Progenitor cell of endocrine pancreas (in vitro differentiated cells): Measurements from ENCODE around the gene ST7. TPM values are rescaled to one million over a fixed set of nuclear protein-coding genes. Genes with fewer than 3 reads are reported as not detected.

Source experiments
- DNase-seq: peaks from one replicate; pipeline ENCODE4 v3.0.0; 2021; ENCODE audit warnings: low spot score; ENCODE audit not compliant: unreplicated experiment
- H3K27ac Mint-ChIP-seq: 2 replicates; pipeline ENCODE4 v1.8.0; 2021; ENCODE audit warnings: mild to moderate bottlenecking, moderate library complexity, mixed read lengths
- H3K27me3 Mint-ChIP-seq: 2 replicates; pipeline ENCODE4 v1.8.0; 2021; ENCODE audit warnings: mixed read lengths
- H3K36me3 Mint-ChIP-seq: 2 replicates; pipeline ENCODE4 v1.8.0; 2022; ENCODE audit warnings: mixed read lengths; ENCODE audit not compliant: insufficient read depth
- H3K4me1 Mint-ChIP-seq: 2 replicates; pipeline ENCODE4 v1.8.0; 2021; ENCODE audit warnings: low read depth, mixed read lengths
- H3K4me3 Mint-ChIP-seq: 2 replicates; pipeline ENCODE4 v1.8.0; 2021; ENCODE audit warnings: low read depth, mild to moderate bottlenecking, moderate library complexity, mixed read lengths
- H3K9me3 Mint-ChIP-seq: 2 replicates; pipeline ENCODE4 v1.8.0; 2021; ENCODE audit warnings: low read depth, mixed read lengths
- total RNA-seq: library from RNA; stranded (reverse); gene quantifications from 2 replicates; pipeline ENCODE4 v1.2.1, GENCODE V29; 2021
- TF ChIP-seq, protein P1 (sequence below): fragments of 200-600 bp; sonication (generic); IDR thresholded peaks from one replicate; pipeline ENCODE4 v1.5.0; 2021; ENCODE audit warnings: antibody characterized with exemption, mild to moderate bottlenecking; ENCODE audit not compliant: unreplicated experiment

Gene ST7
- total RNA-seq, 1 donor from 2014 or later, result 24.8 TPM

DNA sequence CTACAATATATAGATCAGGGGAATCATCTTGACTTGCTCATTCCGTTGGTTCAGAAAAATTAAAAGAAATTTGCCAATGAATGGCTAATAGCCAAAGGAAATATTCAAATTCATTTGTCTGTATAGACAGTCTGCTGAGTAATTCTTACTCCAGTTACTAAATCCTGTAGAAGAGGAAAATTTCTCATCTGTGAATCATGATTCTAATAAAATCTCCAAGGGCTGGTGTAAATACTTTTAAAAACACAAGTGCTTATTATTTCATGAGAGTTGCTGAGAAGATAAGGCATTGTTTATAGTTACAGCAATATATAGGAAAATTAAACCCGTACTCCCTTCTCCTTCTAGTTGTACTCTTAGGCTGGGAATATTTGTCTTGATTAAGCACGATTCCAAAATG, 316.6 kb downstream of the ST7 start:
- Mint-ChIP-seq H3K27me3 (peaks cover 9% of the 10 kb centered on the region), H3K27ac (no peak overlapping the region), H3K4me1 (peaks cover 4% of the 10 kb centered on the region), H3K36me3 (no peaks in the 10 kb centered on the region), H3K4me3 (no peak overlapping the region), H3K9me3 (no peaks in the 10 kb centered on the region)
- DNase-seq, result no peak
- TF ChIP-seq, protein P1, sequence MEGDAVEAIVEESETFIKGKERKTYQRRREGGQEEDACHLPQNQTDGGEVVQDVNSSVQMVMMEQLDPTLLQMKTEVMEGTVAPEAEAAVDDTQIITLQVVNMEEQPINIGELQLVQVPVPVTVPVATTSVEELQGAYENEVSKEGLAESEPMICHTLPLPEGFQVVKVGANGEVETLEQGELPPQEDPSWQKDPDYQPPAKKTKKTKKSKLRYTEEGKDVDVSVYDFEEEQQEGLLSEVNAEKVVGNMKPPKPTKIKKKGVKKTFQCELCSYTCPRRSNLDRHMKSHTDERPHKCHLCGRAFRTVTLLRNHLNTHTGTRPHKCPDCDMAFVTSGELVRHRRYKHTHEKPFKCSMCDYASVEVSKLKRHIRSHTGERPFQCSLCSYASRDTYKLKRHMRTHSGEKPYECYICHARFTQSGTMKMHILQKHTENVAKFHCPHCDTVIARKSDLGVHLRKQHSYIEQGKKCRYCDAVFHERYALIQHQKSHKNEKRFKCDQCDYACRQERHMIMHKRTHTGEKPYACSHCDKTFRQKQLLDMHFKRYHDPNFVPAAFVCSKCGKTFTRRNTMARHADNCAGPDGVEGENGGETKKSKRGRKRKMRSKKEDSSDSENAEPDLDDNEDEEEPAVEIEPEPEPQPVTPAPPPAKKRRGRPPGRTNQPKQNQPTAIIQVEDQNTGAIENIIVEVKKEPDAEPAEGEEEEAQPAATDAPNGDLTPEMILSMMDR, result no peak

DNA sequence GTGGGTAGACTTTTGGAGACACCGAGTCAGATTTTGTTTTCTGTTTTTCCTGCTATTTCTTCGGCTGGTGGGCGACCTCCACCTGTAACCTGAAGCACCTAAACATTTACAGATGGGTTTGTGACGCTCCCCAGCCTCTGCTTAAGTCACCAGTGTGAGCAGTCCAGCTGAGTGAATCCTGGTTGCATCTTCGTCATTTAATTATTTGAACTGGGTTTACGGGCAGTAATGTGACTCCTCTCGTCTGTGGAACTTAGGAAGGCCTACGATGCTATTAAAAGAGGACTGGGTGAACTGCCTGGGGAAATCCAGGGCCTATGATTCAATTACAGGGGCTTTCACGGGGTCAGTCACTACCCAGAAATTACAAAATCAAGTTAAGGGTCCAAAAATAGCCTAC, 317.1 kb downstream of the ST7 start:
- peaks cover 4% of the 10 kb centered on the region for H3K4me1 Mint-ChIP-seq
- no peak overlapping the region for H3K27ac Mint-ChIP-seq
- no peaks in the 10 kb centered on the region for H3K9me3 Mint-ChIP-seq
- TF ChIP-seq, protein P1, result no peak
- DNase-seq, result no peak
- peaks cover 13% of the 10 kb centered on the region for H3K27me3 Mint-ChIP-seq
- no peaks in the 10 kb centered on the region for H3K36me3 Mint-ChIP-seq
- no peak overlapping the region for H3K4me3 Mint-ChIP-seq

DNA sequence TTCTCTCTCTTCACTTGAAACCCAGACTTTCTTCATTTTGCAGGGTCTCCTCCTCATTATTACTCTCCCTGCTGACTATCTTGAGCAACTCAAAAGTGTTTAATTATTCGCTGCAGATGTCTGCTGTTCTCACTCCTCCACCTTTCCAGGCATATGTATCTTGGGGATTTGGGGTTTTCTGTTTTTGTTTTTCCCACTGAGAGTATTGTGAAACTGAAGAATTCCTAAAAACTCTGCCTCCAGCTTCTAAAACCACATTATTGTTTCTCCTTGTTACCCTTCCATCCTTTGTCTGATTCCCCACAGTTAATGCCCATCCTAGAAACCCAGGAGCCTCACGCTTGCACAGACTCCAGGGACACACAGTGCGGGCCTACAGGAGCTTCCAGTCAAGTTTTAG, 318.3 kb downstream of the ST7 start:
- H3K27ac Mint-ChIP-seq, result no peak overlapping the region
- H3K4me1 Mint-ChIP-seq, result peaks cover 4% of the 10 kb centered on the region
- peaks cover 13% of the 10 kb centered on the region for H3K27me3 Mint-ChIP-seq
- no peak for DNase-seq
- H3K36me3 Mint-ChIP-seq, result no peaks in the 10 kb centered on the region
- TF ChIP-seq, protein P1, result no peak
- no peaks in the 10 kb centered on the region for H3K9me3 Mint-ChIP-seq
- no peak overlapping the region for H3K4me3 Mint-ChIP-seq

DNA sequence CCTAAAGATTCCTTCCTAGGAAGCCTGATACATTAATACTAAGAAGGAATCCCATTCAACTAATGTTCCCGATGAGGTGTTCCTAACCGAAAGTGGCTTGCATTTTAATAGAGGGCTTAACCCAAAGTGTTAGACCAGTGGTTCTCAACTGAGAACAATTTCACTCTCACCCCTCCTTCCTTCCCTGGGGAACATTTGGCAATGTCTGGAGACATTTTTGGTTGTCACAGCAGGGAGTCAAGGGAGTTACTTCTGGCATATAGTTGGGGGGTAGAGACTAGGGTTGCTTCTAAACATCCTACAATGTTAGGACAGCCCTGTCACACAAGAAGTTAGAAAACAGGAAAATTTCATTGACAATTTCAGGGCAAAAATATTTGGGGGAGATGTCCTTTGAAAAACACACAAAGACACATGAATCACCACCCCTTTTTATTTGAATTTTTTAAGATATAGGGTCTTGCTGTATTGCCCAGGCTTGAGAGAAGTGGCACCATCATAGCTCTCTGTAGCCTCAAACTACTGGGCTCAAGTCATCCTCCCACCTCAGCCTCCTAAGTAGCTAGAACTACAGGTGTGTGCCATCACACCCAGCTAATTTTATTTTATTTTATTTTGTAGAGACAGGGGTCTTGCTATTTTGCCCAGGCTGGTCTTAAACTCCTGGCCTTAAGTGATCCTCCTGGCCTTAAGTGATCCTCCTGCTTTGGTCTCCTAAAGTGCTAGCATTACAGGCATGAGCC, 318.9 kb downstream of the ST7 start:
- no peaks in the 10 kb centered on the region for H3K36me3 Mint-ChIP-seq
- no peaks in the 10 kb centered on the region for H3K9me3 Mint-ChIP-seq
- no peak for DNase-seq
- peaks cover 13% of the 10 kb centered on the region for H3K27me3 Mint-ChIP-seq
- TF ChIP-seq, protein P1, result no peak
- no peak overlapping the region for H3K4me3 Mint-ChIP-seq
- no peak overlapping the region for H3K27ac Mint-ChIP-seq
- peaks cover 4% of the 10 kb centered on the region for H3K4me1 Mint-ChIP-seq

DNA sequence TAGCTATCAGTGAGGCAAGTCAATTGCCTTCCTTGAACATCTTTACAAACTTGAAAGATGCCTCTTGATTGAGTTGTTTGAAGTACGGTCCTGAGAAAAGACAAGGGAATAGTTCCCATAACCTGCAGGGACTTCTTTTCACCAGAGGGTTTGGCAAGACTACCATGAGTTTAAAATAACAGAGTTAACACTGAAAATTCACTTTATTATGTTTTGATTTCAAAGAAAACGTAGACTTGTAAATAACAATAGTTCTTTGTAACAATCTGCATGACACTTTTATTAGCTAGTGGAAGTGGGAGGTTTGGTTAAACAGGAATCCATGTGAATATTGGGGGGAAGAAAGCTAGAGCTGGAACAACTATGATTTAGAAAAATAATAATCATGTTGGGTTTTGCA, 320.0 kb downstream of the ST7 start:
- no peak overlapping the region for H3K27ac Mint-ChIP-seq

More for the DNA sequence above, 320.0 kb downstream of the ST7 start:
- no peak overlapping the region for H3K4me3 Mint-ChIP-seq
- H3K9me3 Mint-ChIP-seq, result no peaks in the 10 kb centered on the region
- no peak for DNase-seq
- TF ChIP-seq, protein P1, result no peak
- peaks cover 4% of the 10 kb centered on the region for H3K4me1 Mint-ChIP-seq
- peaks cover 13% of the 10 kb centered on the region for H3K27me3 Mint-ChIP-seq
- H3K36me3 Mint-ChIP-seq, result no peaks in the 10 kb centered on the region
